HL-60 (cell line): ENCODE data around the gene SFXN4.

Experiments
- POLR2AphosphoS5 ChIP-seq: IDR thresholded peaks from 2 replicates; pipeline ENCODE4 v1.6.1; 2012; ENCODE audit warnings: low read depth
- TF ChIP-seq, protein P1 (sequence below): IDR thresholded peaks from one replicate; pipeline ENCODE4 v1.5.1; 2011; ENCODE audit warnings: low read length, control low read depth, inconsistent platforms; ENCODE audit not compliant: insufficient read depth
- TF ChIP-seq, protein P2 (sequence below): IDR thresholded peaks from 2 replicates; pipeline ENCODE4 v1.6.1; 2012; ENCODE audit warnings: low read depth; ENCODE audit not compliant: insufficient replicate concordance

DNA sequence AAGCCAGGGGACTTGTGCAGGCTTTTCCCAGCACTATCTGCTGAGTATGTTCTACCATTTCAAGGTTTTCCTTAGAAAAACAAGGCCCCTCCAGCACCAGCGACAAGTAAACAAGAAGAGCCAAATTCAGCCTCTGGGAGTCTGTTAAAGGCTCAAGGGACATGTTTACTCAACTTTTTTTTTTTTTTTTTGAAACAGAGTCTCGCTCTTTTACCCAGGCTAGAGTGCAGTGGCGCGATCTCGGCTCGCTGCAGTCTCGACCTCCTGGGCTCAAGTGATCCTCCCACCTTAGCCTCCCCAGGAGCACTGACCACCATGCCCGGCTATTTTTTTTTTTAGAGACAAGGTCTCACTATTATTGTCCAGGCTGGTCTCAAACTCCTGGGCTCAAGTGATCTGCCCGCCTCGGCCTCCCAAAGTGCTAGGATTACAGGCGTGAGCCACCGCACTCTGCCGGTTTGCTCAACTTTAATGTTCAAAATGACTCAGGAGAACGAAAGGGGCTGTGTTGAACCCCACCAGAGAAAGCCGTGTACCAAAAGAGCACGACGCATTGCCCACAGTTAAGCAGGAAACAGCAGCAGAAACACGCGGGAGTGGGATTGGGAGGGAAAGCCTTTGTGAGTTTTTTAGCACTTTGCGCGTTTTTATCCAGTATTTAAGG is 12.3 kb upstream of the SFXN4 start:
- no peak for TF ChIP-seq POLR2AphosphoS5
- TF ChIP-seq, protein P1, sequence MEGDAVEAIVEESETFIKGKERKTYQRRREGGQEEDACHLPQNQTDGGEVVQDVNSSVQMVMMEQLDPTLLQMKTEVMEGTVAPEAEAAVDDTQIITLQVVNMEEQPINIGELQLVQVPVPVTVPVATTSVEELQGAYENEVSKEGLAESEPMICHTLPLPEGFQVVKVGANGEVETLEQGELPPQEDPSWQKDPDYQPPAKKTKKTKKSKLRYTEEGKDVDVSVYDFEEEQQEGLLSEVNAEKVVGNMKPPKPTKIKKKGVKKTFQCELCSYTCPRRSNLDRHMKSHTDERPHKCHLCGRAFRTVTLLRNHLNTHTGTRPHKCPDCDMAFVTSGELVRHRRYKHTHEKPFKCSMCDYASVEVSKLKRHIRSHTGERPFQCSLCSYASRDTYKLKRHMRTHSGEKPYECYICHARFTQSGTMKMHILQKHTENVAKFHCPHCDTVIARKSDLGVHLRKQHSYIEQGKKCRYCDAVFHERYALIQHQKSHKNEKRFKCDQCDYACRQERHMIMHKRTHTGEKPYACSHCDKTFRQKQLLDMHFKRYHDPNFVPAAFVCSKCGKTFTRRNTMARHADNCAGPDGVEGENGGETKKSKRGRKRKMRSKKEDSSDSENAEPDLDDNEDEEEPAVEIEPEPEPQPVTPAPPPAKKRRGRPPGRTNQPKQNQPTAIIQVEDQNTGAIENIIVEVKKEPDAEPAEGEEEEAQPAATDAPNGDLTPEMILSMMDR, result no peak
- TF ChIP-seq, protein P2, sequence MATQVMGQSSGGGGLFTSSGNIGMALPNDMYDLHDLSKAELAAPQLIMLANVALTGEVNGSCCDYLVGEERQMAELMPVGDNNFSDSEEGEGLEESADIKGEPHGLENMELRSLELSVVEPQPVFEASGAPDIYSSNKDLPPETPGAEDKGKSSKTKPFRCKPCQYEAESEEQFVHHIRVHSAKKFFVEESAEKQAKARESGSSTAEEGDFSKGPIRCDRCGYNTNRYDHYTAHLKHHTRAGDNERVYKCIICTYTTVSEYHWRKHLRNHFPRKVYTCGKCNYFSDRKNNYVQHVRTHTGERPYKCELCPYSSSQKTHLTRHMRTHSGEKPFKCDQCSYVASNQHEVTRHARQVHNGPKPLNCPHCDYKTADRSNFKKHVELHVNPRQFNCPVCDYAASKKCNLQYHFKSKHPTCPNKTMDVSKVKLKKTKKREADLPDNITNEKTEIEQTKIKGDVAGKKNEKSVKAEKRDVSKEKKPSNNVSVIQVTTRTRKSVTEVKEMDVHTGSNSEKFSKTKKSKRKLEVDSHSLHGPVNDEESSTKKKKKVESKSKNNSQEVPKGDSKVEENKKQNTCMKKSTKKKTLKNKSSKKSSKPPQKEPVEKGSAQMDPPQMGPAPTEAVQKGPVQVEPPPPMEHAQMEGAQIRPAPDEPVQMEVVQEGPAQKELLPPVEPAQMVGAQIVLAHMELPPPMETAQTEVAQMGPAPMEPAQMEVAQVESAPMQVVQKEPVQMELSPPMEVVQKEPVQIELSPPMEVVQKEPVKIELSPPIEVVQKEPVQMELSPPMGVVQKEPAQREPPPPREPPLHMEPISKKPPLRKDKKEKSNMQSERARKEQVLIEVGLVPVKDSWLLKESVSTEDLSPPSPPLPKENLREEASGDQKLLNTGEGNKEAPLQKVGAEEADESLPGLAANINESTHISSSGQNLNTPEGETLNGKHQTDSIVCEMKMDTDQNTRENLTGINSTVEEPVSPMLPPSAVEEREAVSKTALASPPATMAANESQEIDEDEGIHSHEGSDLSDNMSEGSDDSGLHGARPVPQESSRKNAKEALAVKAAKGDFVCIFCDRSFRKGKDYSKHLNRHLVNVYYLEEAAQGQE, result no peak
